Measurements from ENCODE around the gene SNURF.

Gene SNURF

DNA sequence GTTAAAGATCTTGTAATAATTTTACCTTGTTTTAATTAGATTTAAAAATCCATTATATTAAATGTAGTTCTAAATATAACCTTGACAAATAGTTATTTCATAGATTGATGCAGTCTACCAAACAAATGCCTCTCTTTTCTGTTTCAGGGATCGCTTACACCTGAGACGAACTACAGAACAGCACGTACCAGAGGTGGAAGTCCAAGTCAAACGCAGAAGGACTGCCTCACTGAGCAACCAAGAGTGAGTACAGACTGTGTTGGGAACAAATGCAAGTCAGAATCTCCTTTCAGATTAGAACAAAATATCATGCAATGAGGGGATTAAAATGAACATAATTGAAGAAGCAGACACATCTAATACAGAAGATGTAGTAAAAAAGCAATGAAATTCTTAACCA, 7.2 kb downstream of the SNURF start:
- Histone ChIP-seq H3F3A (ENCODE audit: insufficient read depth) (no peaks in the 10 kb centered on the region), H3K9me3 (ENCODE audit: insufficient read depth, low read length) (no peaks in the 10 kb centered on the region), H3K79me2 (ENCODE audit: insufficient read depth, low read length) (peaks cover 47% of the 10 kb centered on the region), H3K9me2 (replicated peaks; ENCODE audit: insufficient read depth, low read length) (no peaks in the 10 kb centered on the region), H3K9ac (ENCODE audit: low read length) (no peak overlapping the region), H2AFZ (ENCODE audit: low read depth, low read length, severe bottlenecking) (no peak overlapping the region), H4K20me1 (ENCODE audit: low read depth, low read length) (no peaks in the 10 kb centered on the region), H3K27me3 (ENCODE audit: low read length) (no peaks in the 10 kb centered on the region), H3K4me2 (ENCODE audit: low read depth, low read length, poor library complexity, severe bottlenecking) (no peak overlapping the region), H3K27ac (ENCODE audit: low read depth, low read length) (no peak overlapping the region), H3K36me3 (ENCODE audit: low read length) (peaks cover 11% of the 10 kb centered on the region; the same call in 1 of the 2 replicates), H3K4me3 (ENCODE audit: insufficient read depth, low read length, poor library complexity, severe bottlenecking) (no peak overlapping the region)
- TF ChIP-seq EZH2phosphoT487 (conservative IDR thresholded peaks at IDR 0.05; ENCODE audit: low read length) (no peak), CTCF (IDR thresholded peaks at IDR 0.05; ENCODE audit: insufficient read depth, low read length, poor library complexity, severe bottlenecking) (no peak)

DNA sequence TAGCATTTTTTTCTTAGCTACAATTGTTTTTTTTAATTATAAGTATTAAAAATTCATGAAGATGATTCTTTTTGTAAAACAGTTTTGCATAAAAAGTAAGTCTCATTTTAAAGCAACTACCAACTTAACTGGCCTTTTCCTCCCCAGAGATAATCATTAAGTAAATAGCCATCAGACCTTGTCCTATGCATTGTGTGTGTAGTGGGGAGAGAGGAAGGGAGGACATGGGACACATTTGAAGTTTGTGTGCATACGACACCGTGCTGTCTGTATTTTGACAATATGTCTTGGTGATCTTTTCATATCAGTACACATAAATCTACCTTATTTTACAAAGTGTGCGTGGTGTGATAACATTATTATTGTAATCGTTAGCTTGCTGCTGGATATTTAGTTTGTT, 8.1 kb downstream of the SNURF start:
- Histone ChIP-seq H4K20me1 (ENCODE audit: low read depth, low read length) (no peaks in the 10 kb centered on the region), H3K9ac (ENCODE audit: low read length) (no peak overlapping the region), H3K4me2 (ENCODE audit: low read depth, low read length, poor library complexity, severe bottlenecking) (no peak overlapping the region), H3K9me2 (replicated peaks; ENCODE audit: insufficient read depth, low read length) (no peaks in the 10 kb centered on the region), H2AFZ (ENCODE audit: low read depth, low read length, severe bottlenecking) (no peak overlapping the region), H3K9me3 (ENCODE audit: insufficient read depth, low read length) (no peaks in the 10 kb centered on the region), H3K27me3 (ENCODE audit: low read length) (no peaks in the 10 kb centered on the region), H3K27ac (ENCODE audit: low read depth, low read length) (no peak overlapping the region), H3K4me3 (ENCODE audit: insufficient read depth, low read length, poor library complexity, severe bottlenecking) (no peak overlapping the region), H3F3A (ENCODE audit: insufficient read depth) (no peaks in the 10 kb centered on the region), H3K36me3 (ENCODE audit: low read length) (peaks cover 11% of the 10 kb centered on the region; the same call in 1 of the 2 replicates), H3K79me2 (ENCODE audit: insufficient read depth, low read length) (peaks cover 38% of the 10 kb centered on the region)
- TF ChIP-seq CTCF (IDR thresholded peaks at IDR 0.05; ENCODE audit: insufficient read depth, low read length, poor library complexity, severe bottlenecking) (no peak), EZH2phosphoT487 (conservative IDR thresholded peaks at IDR 0.05; ENCODE audit: low read length) (no peak)

GRCh38 chr15:24966364-24967103, 11.7 kb downstream of the SNURF start:
- TF ChIP-seq CTCF (IDR thresholded peaks at IDR 0.05; ENCODE audit: insufficient read depth, low read length, poor library complexity, severe bottlenecking) (no peak), EZH2phosphoT487 (conservative IDR thresholded peaks at IDR 0.05; ENCODE audit: low read length) (no peak)
- Histone ChIP-seq H3K4me3 (ENCODE audit: insufficient read depth, low read length, poor library complexity, severe bottlenecking) (no peak overlapping the region), H3K27ac (ENCODE audit: low read depth, low read length) (no peak overlapping the region), H3F3A (ENCODE audit: insufficient read depth) (no peaks in the 10 kb centered on the region; the same call in 1 of the 2 replicates), H3K36me3 (ENCODE audit: low read length) (peaks cover 14% of the 10 kb centered on the region; the same call in 1 of the 2 replicates), H3K9ac (ENCODE audit: low read length) (no peak overlapping the region), H3K9me3 (ENCODE audit: insufficient read depth, low read length) (no peaks in the 10 kb centered on the region), H3K4me2 (ENCODE audit: low read depth, low read length, poor library complexity, severe bottlenecking) (no peak overlapping the region), H3K9me2 (replicated peaks; ENCODE audit: insufficient read depth, low read length) (no peaks in the 10 kb centered on the region), H3K27me3 (ENCODE audit: low read length) (no peaks in the 10 kb centered on the region), H2AFZ (ENCODE audit: low read depth, low read length, severe bottlenecking) (no peak overlapping the region), H3K79me2 (ENCODE audit: insufficient read depth, low read length) (0 out of 2 replicates have a peak, but pooled peaks cover 3% of the 10 kb centered on the region), H4K20me1 (ENCODE audit: low read depth, low read length) (no peaks in the 10 kb centered on the region)
